ENCODE data around the gene SMAD9. TPM values are rescaled to one million over a fixed set of nuclear protein-coding genes. Genes with fewer than 3 reads are reported as not detected.

The SMAD9 gene
- total RNA-seq, 1 experiment from 2014 or later = 0.19 TPM

GRCh38 chr13:36796052-36796451, 124.0 kb downstream of the SMAD9 start:
- no peaks in the 10 kb centered on the region for H3K79me2 ChIP-seq (ENCODE audit: low read length)
- no peak overlapping the region for H3K9ac ChIP-seq (ENCODE audit: low read length)
- H3K27me3 ChIP-seq (ENCODE audit: low read length) = no peaks in the 10 kb centered on the region
- H3K36me3 ChIP-seq (ENCODE audit: insufficient read depth, low read length) = no peaks in the 10 kb centered on the region
- H3K9me3 ChIP-seq (ENCODE audit: low read length) = no peaks in the 10 kb centered on the region
- no peaks in the 10 kb centered on the region for H3K9me2 ChIP-seq (replicated peaks; ENCODE audit: insufficient read depth, low read length)
- H4K20me1 ChIP-seq (ENCODE audit: insufficient read depth, low read depth, low read length) = no peaks in the 10 kb centered on the region
- no peak overlapping the region for H3K4me2 ChIP-seq (ENCODE audit: low read depth, low read length, poor library complexity, severe bottlenecking)
- H3K4me1 ChIP-seq (ENCODE audit: low read length) = peaks cover 11% of the 10 kb centered on the region
- no peak overlapping the region for H3K27ac ChIP-seq (ENCODE audit: low read length)
- peak; percentile 60 for DNase-seq
- H3K4me3 ChIP-seq (ENCODE audit: low read length) = no peak overlapping the region
- H2AFZ ChIP-seq (ENCODE audit: low read length) = no peak overlapping the region

GRCh38 chr13:36795463-36795862, 124.6 kb downstream of the SMAD9 start:
- Histone ChIP-seq H3K4me2 (ENCODE audit: low read depth, low read length, poor library complexity, severe bottlenecking) (no peak overlapping the region), H3K4me3 (ENCODE audit: low read length) (no peak overlapping the region), H3K9me3 (ENCODE audit: low read length) (no peaks in the 10 kb centered on the region), H3K9me2 (replicated peaks; ENCODE audit: insufficient read depth, low read length) (no peaks in the 10 kb centered on the region), H3K4me1 (ENCODE audit: low read length) (peaks cover 11% of the 10 kb centered on the region), H3K9ac (ENCODE audit: low read length) (no peak overlapping the region), H3K27me3 (ENCODE audit: low read length) (no peaks in the 10 kb centered on the region), H3K79me2 (ENCODE audit: low read length) (no peaks in the 10 kb centered on the region), H3K36me3 (ENCODE audit: insufficient read depth, low read length) (no peaks in the 10 kb centered on the region), H2AFZ (ENCODE audit: low read length) (no peak overlapping the region), H3K27ac (ENCODE audit: low read length) (no peak overlapping the region), H4K20me1 (ENCODE audit: insufficient read depth, low read depth, low read length) (no peaks in the 10 kb centered on the region)
- no peak for DNase-seq

Other genes starting within 250 kb of the SMAD9 start
- gene SERTM1, start 246.2 kb downstream of the SMAD9 start, total RNA-seq (2014; rRNA removed; shearing (Covaris generic); ENCODE audit: low replicate concordance) = not detected in 2 replicates
- 6.3 and 16.0 TPM in 2 replicates for gene RFXAP, start 101.0 kb downstream of the SMAD9 start, total RNA-seq (2014; rRNA removed; shearing (Covaris generic); ENCODE audit: low replicate concordance)
- gene ALG5, start 79.1 kb upstream of the SMAD9 start, total RNA-seq (2014; rRNA removed; shearing (Covaris generic); ENCODE audit: low replicate concordance) = 16.8 and 36.9 TPM in 2 replicates
- 49.4 and 75.2 TPM in 2 replicates for gene EXOSC8, start 80.5 kb upstream of the SMAD9 start, total RNA-seq (2014; rRNA removed; shearing (Covaris generic); ENCODE audit: low replicate concordance)
- 46.1 and 95.5 TPM in 2 replicates for gene SUPT20H, start 139.4 kb upstream of the SMAD9 start, total RNA-seq (2014; rRNA removed; shearing (Covaris generic); ENCODE audit: low replicate concordance)
- not detected in 2 replicates for gene CSNK1A1L, start 185.4 kb upstream of the SMAD9 start, total RNA-seq (2014; rRNA removed; shearing (Covaris generic); ENCODE audit: low replicate concordance)

Measured in Karpas-422 (cell line).